GM12892 (cell line): ENCODE data around the gene BBLN.

Source experiments
- POLR2A ChIP-seq: IDR thresholded peaks from 2 replicates; pipeline ENCODE4 v1.6.1; 2011; ENCODE audit warnings: low read depth, low read length, control low read depth
- POLR2AphosphoS5 ChIP-seq: IDR thresholded peaks from 2 replicates; pipeline ENCODE4 v1.6.1; 2011; ENCODE audit warnings: low read depth, low read length, control low read depth
- TAF1 ChIP-seq: IDR thresholded peaks from 2 replicates; pipeline ENCODE4 v1.6.1; 2011; ENCODE audit warnings: low read depth, mild to moderate bottlenecking, control low read depth, low read length, borderline replicate concordance

DNA sequence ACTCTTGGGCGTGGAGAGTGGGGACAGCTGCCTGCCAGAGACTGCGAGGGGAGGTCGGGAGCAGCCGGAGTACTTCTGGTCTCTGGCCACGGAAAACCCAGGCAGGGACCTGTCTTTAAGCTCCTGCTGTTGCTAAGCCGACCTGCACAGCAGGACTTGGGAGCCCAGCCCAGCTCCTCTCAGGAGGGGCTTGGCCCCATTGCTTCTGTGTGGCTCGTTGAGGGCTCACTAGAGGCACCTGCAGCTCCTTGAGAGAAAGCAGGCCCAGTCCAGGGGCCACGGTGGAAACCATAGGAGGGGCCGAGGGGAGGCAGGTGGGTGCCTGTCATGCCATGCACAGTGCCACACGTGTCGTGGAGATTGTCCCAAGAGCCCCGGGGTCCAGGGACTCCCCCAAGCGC, 14.1 kb upstream of the BBLN start:
- TF ChIP-seq POLR2AphosphoS5 (no peak), POLR2A (no peak), TAF1 (no peak)
